Smooth muscle cell (in vitro differentiated cells): ENCODE data around the gene LRRC28. TPM values are rescaled to one million over a fixed set of nuclear protein-coding genes. Genes with fewer than 3 reads are reported as not detected.

Experiments used
- DNase-seq: peaks from one replicate; lab custom pipeline; 2025; ENCODE audit not compliant: unreplicated experiment; lab: John Stamatoyannopoulos, UW
- H2AFZ ChIP-seq: fragments of 200-600 bp; sonication (generic); 2 replicates; pipeline ENCODE4 v1.6.0; 2016; ENCODE audit warnings: antibody characterized with exemption, low read depth, mild to moderate bottlenecking
- H3F3A ChIP-seq: fragments of 200-600 bp; sonication (generic); 2 replicates; pipeline ENCODE4 v1.6.0; 2017; ENCODE audit warnings: antibody characterized with exemption, low read depth
- H3K27ac ChIP-seq: fragments of 200-600 bp; sonication (generic); 2 replicates; pipeline ENCODE4 v1.5.1; 2016; ENCODE audit warnings: low read depth, mild to moderate bottlenecking
- H3K27me3 ChIP-seq: fragments of 200-600 bp; sonication (generic); 2 replicates; pipeline ENCODE4 v1.6.1; 2016; ENCODE audit warnings: low read depth, mild to moderate bottlenecking
- H3K36me3 ChIP-seq: fragments of 200-600 bp; sonication (generic); 2 replicates; pipeline ENCODE4 v1.5.1; 2016; ENCODE audit warnings: low read depth
- H3K4me1 ChIP-seq: fragments of 200-600 bp; sonication (generic); 2 replicates; pipeline ENCODE4 v1.5.1; 2016; ENCODE audit warnings: low read depth
- H3K4me2 ChIP-seq: fragments of 200-600 bp; sonication (generic); 2 replicates; pipeline ENCODE4 v1.6.0; 2016; ENCODE audit warnings: mild to moderate bottlenecking
- H3K4me3 ChIP-seq: fragments of 200-600 bp; sonication (generic); 2 replicates; pipeline ENCODE4 v1.5.1; 2016; ENCODE audit warnings: mild to moderate bottlenecking
- H3K79me2 ChIP-seq: fragments of 200-600 bp; sonication (generic); 2 replicates; pipeline ENCODE4 v1.6.0; 2016; ENCODE audit warnings: low read depth, mild to moderate bottlenecking
- H3K9ac ChIP-seq: fragments of 200-600 bp; sonication (generic); 2 replicates; pipeline ENCODE4 v1.6.0; 2016; ENCODE audit warnings: low read depth
- H3K9me3 ChIP-seq: fragments of 200-600 bp; sonication (generic); replicated peaks from 2 replicates; pipeline ENCODE4 v1.5.1; 2016; ENCODE audit warnings: low read depth
- H4K20me1 ChIP-seq: fragments of 200-600 bp; sonication (generic); 2 replicates; pipeline ENCODE4 v1.6.0; 2016; ENCODE audit warnings: low read depth
- CTCF ChIP-seq: fragments of 200-600 bp; sonication (generic); IDR thresholded peaks from 2 replicates; pipeline ENCODE4 v1.5.1; 2017; ENCODE audit warnings: borderline replicate concordance, mild to moderate bottlenecking, antibody characterized with exemption; ENCODE audit not compliant: insufficient read depth, poor library complexity, severe bottlenecking
- WGBS: methylation state at CpG from one replicate; pipeline ENCODE4 v1.1.7; 2016; ENCODE audit warnings: low lambda C conversion rate; 5-methylcytosine and 5-hydroxymethylcytosine counted together
- polyA plus RNA-seq: library from polyadenylated mRNA; unstranded; fragments of >200 nt; fragmentation: Nextera tagmentation; extraction: Ambion mirVana; gene quantifications from 2 replicates; pipeline ENCODE4 v1.2.1, GENCODE V29; 2016
- total RNA-seq: library from RNA; depleted of rRNA; stranded (reverse); fragments of >200 nt; gene quantifications from 2 replicates; pipeline ENCODE4 v1.2.3, GENCODE V29; 2014

Gene LRRC28
- total and polyA plus RNA-seq, 2 experiments from 2014 or later, result 26.5 to 28.8 TPM

DNA sequence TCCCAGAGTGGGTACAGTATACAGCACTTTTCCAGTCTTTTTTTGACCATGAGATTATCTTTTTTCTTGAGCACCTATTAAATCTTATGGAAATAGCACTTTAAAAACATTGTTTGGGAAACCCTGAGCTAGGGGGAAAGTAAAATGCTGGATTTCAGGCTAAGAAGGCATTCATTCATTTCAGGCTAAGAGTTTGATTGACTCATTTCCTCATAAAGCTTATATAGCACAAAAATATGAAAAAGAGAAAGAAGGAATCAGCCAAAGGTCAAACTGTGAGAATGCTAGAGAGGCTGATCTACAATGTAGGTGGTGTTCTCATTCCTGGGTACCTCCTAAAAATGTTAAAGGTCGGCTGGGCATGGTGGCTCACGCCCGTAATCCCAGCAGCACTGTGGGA lies 12.4 kb upstream of the LRRC28 start:
- no peaks in the 10 kb centered on the region for H3K4me1 ChIP-seq
- DNase-seq, result no peak
- H4K20me1 ChIP-seq, result peaks cover 41% of the 10 kb centered on the region
- no peak overlapping the region for H3K4me3 ChIP-seq
- no peaks in the 10 kb centered on the region for H3K27me3 ChIP-seq
- no peaks in the 10 kb centered on the region for H3K9me3 ChIP-seq
- no peak overlapping the region for H3K4me2 ChIP-seq
- H3K27ac ChIP-seq, result no peak overlapping the region
- H2AFZ ChIP-seq, result no peak overlapping the region
- WGBS, result 97% methylated on average over 3 of the region's 3 CpGs
- H3K9ac ChIP-seq, result no peak overlapping the region
- H3K79me2 ChIP-seq, result peaks cover 19% of the 10 kb centered on the region
- TF ChIP-seq CTCF, result no peak
- H3F3A ChIP-seq, result no peaks in the 10 kb centered on the region
- H3K36me3 ChIP-seq, result peaks cover 3% of the 10 kb centered on the region

DNA sequence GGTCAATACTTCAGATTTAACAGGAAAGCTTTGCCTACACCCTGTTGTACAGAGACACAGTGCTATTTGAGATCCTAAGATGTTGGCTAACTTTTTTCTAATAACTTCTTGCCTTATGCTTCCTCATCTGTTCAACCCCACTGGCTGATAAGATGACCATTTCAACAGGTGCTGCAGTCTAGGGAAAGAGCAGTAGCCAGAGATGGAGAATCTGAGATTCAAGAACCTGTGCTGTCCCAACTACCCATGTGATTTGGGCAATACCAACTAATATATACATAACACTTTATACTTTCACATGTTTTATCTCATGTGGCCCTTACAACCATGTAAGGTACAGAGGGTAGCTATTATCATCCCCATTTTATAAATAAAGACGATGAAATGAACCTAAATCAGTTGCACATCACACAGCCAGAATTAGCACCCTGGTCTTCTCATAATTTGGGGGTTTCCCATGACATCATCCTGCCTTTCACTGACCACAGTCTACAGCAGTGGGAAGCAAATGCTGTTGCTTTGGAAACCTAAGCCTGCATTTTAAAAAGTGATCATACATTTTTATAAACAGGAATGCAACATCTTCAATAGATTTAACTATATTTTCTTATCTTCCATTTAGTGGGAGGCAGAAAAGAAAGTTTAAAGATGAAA lies 11.6 kb upstream of the LRRC28 start:
- Histone ChIP-seq H3K4me1 (no peaks in the 10 kb centered on the region), H3F3A (no peaks in the 10 kb centered on the region), H3K36me3 (peaks cover 3% of the 10 kb centered on the region), H3K27me3 (no peaks in the 10 kb centered on the region), H3K4me2 (no peak overlapping the region), H3K79me2 (peaks cover 25% of the 10 kb centered on the region), H3K4me3 (no peak overlapping the region), H3K9me3 (no peaks in the 10 kb centered on the region), H2AFZ (no peak overlapping the region), H3K27ac (no peak overlapping the region), H3K9ac (no peak overlapping the region), H4K20me1 (peaks cover 43% of the 10 kb centered on the region)
- DNase-seq, result no peak
- 92% methylated on average over 1 of the region's 1 CpG for WGBS
- TF ChIP-seq CTCF, result no peak

DNA sequence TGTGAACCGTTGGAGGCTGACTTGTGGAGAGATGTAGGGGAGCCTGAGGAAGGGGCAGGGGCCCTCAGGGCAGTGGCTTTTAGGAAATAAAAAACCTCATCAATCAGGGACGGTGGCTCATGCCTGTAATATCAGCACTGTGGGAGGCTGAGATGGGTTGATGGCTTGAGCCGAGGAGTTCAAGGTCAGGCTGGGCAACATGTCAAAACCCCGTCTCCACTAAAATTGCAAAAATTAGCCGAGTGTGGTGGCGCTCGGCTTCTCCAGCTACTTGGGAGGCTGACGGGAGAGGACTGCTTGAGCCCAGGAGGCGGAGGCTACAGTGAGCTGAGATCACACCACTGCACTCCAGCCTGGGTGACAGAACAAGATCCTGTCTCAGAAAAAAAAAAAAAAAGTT lies 9.5 kb upstream of the LRRC28 start:
- no peak overlapping the region for H3K9ac ChIP-seq
- no peak overlapping the region for H3K4me2 ChIP-seq
- no peak for TF ChIP-seq CTCF
- H2AFZ ChIP-seq, result no peak overlapping the region
- H3F3A ChIP-seq, result no peaks in the 10 kb centered on the region
- H3K4me1 ChIP-seq, result no peaks in the 10 kb centered on the region
- peaks cover 3% of the 10 kb centered on the region for H3K36me3 ChIP-seq
- H4K20me1 ChIP-seq, result peaks cover 46% of the 10 kb centered on the region
- H3K79me2 ChIP-seq, result peaks cover 41% of the 10 kb centered on the region
- DNase-seq, result no peak
- no peaks in the 10 kb centered on the region for H3K27me3 ChIP-seq
- no peak overlapping the region for H3K4me3 ChIP-seq
- WGBS, result 95% methylated on average over 9 of the region's 9 CpGs
- H3K27ac ChIP-seq, result no peak overlapping the region
- no peaks in the 10 kb centered on the region for H3K9me3 ChIP-seq

- Histone ChIP-seq H2AFZ (no peak overlapping the region), H3K4me1 (peaks cover 19% of the 10 kb centered on the region), H3K27me3 (no peaks in the 10 kb centered on the region), H3K4me3 (no peak overlapping the region), H4K20me1 (peaks cover 31% of the 10 kb centered on the region), H3K27ac (no peak overlapping the region), H3K79me2 (peaks cover 66% of the 10 kb centered on the region), H3K4me2 (no peak overlapping the region), H3K9me3 (no peaks in the 10 kb centered on the region), H3K9ac (no peak overlapping the region), H3F3A (no peaks in the 10 kb centered on the region), H3K36me3 (peaks cover 3% of the 10 kb centered on the region)
- WGBS, result 96% methylated on average over 4 of the region's 4 CpGs
- TF ChIP-seq CTCF, result no peak
- DNase-seq, result no peak
These were observed 7.0 kb upstream of the LRRC28 start for GRCh38 chr15:99244306-99244705.
